Measurements from ENCODE around the gene ANKH.

DNA sequence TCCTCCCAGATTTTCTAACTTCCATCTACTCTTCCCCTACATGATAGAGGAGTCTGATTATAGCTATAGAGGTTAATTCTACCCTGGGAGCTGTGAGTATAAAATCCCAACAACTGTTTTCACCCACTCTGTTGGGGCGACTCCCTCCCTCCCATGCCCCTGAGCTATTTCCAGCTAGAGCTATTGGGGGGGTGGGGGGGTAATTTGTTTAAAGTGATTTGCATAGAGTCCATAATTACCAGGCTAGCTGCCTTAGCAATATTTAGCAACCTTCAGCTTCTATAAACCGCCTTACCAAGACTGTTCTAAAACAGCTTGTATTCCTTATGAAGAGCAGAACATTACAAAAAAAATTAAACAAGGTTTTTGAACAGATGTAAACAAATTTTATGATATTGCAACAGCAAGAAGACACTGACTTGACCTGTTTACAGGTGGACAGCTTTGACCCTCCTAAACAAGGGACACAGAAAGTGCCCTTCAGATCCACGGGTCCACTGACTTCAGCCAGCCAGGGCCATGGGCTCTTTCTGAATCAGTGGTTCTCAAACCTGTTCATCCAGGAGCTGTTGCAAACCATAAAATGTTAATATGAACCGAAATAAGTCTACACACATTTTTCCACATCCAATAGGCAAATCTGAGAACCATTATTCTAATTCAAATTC, 108.9 kb downstream of the ANKH start:
- TF ChIP-seq, protein P1, sequence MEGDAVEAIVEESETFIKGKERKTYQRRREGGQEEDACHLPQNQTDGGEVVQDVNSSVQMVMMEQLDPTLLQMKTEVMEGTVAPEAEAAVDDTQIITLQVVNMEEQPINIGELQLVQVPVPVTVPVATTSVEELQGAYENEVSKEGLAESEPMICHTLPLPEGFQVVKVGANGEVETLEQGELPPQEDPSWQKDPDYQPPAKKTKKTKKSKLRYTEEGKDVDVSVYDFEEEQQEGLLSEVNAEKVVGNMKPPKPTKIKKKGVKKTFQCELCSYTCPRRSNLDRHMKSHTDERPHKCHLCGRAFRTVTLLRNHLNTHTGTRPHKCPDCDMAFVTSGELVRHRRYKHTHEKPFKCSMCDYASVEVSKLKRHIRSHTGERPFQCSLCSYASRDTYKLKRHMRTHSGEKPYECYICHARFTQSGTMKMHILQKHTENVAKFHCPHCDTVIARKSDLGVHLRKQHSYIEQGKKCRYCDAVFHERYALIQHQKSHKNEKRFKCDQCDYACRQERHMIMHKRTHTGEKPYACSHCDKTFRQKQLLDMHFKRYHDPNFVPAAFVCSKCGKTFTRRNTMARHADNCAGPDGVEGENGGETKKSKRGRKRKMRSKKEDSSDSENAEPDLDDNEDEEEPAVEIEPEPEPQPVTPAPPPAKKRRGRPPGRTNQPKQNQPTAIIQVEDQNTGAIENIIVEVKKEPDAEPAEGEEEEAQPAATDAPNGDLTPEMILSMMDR (IDR thresholded peaks at IDR 0.05; ENCODE audit: poor library complexity) = no peak
- no peak for TF ChIP-seq EZH2phosphoT487 (IDR thresholded peaks at IDR 0.05; ENCODE audit: low read depth, severe bottlenecking, unreplicated experiment)
